ENCODE data around the gene VPS37C.

GRCh38 chr11:61132646-61133045 lies 28.6 kb downstream of the VPS37C start:
- TF ChIP-seq POLR2A (IDR thresholded peaks at IDR 0.05) (no peak), CTCF (IDR thresholded peaks at IDR 0.05) (no peak)

All from body of pancreas (tissue), 4 donors.